T-helper 9 cell (primary cell): ENCODE results near the gene ANO2.
"Not testable (repeated sequence)": the region's sequence is repeated elsewhere in the genome, so short reads cannot be mapped to it uniquely, and the experiment has no call there.

ENCODE experiments used
- DNase-seq: peaks from one replicate; pipeline ENCODE4 v3.0.0-alpha.2; 2020

Gene ANO2

DNA sequence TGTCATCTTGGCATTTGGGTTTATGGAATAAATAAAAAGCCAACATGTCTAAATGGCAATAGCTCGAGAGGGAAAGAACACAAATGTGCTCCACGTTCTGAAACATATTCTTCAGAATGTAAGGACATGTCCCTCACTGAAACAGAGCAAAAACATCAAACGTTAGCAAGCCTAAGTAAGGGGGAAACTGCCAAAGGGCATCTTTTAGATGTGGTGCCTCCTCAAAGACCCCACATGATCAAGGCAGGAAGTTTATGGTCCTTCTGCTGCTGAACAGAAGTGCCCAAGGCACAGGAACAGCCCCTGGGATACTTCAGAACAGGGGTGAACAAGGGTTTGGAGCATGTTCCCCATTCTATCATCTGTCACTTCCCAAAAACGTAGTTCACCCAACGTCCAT, 227.0 kb downstream of the ANO2 start:
- DNase-seq: no peak

DNA sequence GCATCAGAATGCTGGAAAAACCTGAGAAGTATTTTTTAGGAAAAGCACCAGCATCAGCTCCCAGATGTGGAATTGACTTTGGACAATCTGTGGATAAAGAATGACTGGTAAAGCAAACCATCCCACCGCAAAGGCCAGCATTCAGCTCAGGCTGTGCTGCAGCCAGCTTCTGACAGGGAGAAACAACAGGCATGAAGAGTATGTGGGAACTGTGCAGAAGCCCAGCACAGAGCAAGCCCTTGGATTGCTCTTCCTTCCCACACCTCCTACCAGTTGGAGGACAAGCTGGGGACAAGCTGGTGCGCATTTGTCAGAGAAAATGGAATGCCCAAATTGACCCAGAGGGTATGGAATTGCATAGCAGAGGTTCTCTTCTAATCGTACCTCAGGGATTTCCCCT, 228.1 kb downstream of the ANO2 start:
- no peak for DNase-seq

DNA sequence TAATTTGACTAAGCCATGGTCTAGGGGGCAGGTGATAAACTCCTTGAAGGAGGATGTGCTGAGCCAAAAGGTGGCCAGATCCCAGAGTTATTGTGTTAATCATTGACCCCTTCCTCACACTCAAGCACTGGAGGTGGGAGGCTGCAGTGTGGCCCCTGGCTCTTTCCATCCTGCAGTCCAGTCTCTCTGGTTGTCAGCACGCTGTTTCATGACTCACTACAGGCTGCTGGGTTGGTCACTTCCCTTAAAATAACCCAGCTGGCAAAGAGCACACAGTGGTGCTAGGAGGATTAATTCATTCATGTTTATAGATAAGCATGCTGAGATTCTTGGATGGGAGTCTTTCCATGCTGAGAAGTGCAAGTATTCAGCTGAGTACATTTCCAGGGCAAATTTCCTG, 228.9 kb downstream of the ANO2 start:
- DNase-seq: no peak

DNA sequence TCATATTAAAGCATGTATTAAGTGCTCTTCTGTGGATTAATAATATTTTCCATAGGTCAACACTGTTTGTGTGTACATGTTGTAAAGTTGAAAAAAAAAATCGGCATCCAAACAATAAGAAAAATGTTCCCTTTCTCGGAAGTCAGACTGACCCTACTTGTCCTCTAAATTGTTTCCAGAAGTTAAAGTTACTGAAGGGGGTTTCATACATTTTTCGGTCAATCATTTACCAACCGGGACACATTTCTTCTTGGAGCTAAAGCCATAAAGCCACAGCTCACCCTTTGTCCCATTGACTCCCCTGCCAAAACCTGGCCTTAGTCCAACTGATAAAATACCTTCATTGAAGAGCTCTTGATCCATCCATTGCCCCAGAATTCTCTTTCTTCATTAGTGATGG, 230.0 kb downstream of the ANO2 start:
- no peak for DNase-seq

DNA sequence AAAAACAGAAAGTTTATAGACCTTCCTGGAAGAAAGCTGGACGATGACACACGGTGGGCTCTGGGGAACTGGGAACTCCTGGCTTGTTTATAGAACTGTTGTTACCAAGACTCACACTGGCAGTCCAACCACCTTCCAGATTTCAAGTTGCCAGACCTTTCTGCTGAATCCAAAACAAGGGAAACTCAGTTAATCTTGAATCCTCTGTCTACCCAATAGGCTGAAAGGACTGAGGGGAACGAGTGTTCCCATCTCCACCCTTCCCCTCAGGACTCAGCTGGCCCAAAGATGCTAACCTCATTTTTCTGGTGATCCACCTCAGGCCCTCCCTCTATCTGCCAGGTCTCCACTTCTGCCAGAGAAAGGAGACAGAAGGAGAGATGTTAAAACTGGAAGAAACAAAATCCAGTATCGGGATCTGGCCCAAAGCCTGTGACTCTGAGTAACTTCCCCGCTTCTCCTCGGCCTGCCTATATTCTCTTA, 231.4 kb downstream of the ANO2 start:
- no peak for DNase-seq

DNA sequence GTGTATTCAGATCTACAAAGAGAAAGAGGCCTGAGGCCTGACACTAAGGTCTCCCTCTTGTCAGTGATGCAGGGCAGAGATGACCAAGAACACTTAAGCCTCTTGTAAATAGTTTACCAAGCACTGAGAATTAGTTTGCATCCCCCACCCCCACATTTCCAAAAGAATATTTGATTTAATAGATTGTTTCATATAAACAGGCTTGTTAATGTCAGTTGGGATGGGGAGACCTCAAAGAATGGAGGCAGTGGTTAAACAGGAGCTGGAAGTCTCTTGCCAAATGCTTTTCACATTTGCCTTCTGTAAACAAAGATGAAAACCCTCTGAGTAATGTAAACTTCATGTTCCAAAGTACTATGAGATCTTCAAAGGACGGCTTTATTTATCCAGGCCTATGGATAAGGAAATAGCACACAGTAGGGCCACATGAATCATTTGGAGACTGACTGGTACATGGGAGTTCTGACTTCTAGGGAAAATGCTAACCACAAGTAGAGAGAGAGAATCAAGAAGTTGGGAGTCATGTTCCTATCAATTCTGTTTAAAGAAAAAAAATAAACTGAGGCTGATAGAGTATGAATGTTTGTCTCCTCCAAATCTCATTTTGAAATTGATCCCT, 234.7 kb downstream of the ANO2 start:
- no peak for DNase-seq

DNA sequence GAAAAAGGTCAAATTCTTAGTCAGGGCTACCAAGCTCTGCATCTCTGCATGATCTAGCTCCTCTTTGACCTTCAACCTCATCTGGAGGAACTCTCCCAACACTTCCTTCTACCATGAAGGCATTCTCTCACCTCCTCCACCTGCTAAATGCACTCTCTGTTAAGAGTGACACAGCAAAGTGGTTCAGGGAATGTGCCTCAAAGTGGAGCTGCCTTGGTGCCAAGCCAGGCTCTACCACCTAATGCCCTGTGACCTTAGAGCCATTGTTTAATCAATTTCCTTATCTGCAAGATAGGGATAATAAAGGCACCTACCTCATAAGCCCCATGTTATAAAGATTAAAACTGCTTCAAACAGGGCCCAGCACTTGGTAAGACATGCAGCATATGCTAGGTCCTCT, 236.7 kb downstream of the ANO2 start:
- no peak for DNase-seq

DNA sequence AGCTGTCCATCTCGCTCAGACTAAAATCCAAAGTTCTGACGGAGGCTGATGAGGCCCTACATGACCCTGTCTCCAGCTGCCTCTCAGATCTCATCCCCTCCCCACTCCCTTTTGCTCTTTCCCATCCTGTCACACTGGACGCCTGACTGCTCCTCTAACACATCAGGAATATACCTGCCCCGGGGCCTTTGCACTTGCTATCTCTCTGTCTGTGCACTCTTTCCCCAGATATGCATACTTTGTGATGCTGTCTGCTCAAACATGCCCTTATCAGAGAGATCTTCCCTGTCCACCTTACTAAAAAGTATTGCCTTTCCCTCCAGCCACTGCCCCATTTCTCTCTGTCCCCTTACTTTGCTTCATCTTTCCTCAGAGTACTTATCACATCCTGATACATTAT, 238.8 kb downstream of the ANO2 start:
- DNase-seq: no peak

DNA sequence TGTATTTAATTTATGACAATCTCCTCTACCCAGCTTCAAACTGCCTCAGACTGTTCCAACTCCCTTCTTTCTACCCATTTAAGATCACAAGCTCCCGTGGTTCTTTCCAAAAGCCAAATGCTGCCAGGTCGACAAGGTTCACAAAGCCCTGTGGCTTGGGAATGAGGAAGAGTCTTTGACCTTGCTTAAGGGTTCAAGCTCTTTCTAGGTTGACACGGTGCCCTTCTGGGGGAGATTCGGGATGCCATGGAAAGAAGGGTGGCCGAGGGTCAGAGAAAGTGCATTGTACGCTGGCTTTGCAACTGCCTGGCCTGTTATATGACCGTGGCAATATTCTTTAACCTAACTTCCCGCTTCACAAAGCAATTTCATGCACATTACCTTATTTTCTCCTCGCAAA, 239.3 kb downstream of the ANO2 start:
- no peak for DNase-seq

DNA sequence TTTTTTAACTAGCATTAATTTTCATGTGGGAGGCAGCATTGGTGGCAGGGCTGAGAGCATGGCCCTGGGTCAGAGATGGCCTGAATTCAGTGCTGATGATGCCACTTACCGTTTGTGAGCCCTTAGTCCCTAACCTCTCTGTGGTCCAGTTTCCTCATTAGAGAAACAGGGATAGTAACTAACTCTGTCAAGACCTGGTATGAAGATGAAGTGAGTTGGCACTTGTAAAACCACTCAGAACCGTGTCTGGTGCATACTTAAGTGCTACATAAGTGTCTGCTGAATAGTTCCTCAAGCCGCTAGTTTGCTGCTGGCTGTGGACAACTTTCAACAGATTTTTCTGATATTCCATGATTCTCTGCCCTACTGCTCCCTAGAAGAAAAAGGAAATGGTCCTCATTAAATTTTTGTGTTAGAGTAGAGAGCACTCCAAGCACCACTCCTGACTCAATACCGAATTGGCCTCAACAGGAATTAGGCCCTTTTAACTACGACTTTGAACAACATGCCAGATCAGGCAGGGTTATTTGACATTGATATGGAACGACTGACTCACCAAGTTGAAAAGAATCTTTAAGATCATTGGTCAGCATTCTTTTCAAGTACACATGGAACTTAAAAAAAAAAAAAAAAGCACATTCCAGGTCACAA, 250.2 kb downstream of the ANO2 start:
- DNase-seq: no peak

DNA sequence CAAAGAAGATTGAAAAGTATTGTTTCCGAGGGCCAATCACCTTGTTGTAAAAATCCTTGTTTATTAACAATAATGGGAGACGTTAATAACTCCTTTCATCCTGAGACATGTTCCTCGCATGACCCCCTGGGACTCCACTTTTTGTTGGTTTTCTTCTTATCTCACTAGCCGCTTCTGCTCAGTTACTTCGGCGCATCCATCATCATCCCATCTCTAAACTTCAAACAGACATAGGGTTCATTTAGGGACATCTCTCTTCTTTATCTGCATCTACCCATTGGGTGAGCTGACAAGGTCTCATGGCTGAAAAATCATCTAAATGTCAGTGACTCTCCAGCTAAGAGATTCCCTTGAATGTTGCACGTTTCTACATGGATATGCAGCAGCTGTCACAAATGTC, 252.2 kb downstream of the ANO2 start:
- DNase-seq: no peak

DNA sequence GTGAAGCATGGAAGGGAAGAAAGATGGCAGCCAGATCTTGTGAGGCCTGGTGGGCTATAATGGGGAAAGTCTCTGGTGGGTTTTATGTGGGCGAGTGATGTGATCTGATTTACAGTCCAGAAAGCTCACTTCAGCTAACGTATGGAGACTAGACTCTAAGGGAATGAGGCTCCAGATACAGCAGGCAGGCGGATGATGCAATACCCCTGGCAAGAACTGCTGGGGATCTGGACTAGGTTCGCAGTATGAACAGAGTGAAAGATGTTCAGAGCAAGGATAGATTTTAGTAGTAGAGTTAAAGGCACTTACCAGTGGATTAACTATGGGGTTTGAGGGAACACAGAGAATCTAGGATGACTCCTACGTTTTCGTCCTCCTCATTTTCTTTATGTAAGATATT, 253.1 kb downstream of the ANO2 start:
- no peak for DNase-seq

DNA sequence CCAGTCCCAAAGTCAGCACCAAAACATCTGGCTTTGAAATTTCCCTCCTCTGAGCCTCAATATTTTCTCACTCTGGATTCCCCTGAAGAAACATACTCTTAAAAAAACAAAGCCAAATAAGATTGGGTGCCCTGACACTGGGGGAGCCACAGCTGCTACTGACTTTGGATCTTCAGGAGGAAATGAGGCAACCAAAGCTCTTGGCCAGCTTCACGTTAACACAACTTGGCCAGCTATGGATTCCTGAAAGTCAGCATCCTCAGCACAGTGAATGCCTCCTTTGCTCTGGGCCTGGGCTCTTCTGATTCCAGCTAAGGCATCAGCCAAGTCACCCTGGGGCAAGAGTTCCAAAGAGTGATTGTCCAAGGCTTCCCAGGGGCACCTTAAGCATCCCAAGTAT, 254.8 kb downstream of the ANO2 start:
- no peak for DNase-seq

DNA sequence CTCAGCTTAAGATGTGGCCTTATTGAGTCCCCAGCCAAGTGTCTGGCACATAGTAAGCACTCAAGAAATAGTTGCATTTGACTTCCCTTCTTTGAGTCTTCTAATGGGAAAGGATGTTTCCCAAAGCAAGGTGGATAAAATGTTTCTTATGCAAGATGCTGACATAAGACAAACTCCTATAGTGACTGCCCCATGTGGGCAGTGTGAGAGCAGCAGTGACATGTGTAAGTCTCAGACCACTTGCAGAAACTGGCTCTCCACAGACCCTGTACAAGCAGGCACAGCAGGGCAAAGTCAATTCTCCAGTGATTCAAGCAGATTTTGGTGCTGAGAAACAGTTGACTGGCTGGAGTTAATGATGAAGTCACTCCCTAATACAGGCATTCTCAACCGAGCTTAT, 255.3 kb downstream of the ANO2 start:
- no peak for DNase-seq

DNA sequence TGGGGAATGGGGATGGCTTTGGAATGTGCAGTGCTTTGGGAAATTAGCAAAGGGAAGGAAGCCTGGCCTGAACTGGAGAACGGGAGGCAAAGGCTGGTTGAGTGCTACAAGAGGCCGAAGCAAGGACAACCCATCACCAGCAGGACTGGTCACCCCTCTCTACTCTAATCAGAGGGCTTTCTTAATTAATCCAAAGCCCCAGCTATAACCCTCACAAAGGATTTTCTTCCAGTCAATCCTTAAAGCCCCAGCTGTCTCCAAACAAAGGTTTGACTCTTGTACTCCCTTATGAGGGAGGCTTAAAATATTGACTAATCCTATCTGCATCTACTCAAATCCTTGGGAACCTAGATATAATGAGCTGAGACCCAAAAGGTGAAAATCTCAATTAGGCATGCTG, 256.8 kb downstream of the ANO2 start:
- DNase-seq: no peak

DNA sequence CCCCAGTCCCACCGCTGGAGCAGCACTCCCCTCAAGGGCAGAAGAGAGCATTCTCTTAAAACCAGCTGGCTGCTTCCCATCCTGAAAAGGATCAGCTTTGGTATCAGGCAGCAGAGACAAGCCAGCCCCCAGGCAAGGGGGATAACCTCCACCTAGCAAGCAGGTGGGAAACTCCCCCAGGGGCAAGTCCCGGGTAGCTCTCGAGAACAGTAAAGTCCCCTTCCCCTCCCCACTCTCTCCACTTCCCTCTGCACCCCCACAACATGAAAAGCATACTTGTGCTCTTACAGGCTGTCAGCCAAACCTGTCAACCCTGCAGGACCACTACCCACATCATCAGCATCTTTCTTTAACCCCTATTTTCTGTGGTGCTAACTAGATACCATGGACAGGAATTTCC, 259.1 kb downstream of the ANO2 start:
- no peak for DNase-seq

DNA sequence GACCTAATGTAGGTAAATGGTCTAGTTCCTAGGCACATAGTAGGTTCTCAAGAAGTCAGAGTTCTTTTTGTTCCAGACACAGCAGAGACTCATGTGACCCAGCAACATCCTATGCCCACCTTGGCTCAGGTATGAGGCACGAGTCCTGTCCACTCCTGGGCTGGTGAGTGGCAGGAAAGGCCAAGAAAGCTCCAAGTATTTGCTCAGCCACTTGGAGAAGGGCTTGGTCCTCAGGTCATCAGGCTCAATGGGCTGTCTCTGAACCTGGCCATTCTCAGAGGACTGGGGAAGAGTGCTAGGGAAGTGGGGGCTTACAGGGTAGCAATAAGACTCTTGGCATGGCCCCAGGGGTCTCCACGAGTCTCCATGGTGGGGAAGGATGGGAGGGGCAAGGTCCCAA, 260.1 kb downstream of the ANO2 start:
- DNase-seq: no peak

DNA sequence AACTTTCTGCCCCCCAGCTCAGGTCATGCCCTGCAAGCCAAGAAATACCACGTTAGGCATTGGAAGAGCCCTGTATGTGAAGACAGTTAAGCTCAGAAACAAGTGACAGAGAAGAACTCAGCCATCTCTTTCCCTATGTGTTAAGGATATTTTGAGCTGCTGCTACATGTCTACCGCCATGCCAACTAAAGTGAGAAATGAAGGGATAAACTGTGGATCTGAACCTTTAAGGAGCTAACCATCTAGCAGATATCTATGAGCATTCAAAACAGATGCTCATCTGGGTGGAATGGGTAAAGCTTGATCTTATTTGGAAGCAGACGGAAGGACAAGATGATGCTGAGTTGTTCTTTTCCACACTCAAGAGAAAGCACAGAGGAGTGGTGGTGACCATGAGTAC, 262.5 kb downstream of the ANO2 start:
- DNase-seq: no peak

DNA sequence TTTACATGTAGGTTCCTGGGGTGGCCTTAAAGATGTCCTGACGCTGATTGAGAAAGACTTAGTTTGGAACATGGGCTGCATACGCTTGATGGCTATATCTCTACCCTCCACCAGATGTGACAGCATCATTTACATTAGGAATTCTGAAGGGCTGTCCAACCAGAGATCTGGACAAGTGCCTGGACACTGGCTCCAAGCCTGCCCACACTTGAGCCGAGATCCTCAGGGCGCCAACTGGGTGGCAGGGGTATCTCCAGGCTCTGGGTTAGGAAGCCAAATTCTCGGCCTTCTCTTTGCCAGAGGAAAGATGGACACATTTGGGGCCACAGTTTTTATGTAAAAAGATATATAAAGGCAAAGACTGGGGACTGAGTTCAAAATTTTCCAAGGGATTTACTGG, 266.9 kb downstream of the ANO2 start:
- DNase-seq: no peak

DNA sequence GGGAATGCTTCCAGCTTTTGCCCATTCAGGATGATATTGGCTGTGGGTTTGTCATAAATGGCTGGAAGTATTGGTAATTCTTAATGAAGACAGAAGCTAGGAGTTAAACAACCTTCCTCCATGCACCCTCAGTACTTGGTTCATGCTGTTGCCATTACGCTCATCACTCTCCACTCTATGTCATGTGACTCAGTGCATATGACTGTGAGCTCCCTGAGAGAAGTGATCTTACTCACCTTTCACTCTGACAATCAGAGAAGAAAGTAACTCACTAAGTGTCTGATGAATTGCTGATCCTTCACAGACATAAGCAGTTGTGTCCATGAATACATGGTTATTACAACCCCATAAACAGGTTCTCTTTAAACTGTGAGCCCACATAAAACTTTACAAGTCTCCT, 275.4 kb downstream of the ANO2 start:
- not testable (repeated sequence) for DNase-seq

DNA sequence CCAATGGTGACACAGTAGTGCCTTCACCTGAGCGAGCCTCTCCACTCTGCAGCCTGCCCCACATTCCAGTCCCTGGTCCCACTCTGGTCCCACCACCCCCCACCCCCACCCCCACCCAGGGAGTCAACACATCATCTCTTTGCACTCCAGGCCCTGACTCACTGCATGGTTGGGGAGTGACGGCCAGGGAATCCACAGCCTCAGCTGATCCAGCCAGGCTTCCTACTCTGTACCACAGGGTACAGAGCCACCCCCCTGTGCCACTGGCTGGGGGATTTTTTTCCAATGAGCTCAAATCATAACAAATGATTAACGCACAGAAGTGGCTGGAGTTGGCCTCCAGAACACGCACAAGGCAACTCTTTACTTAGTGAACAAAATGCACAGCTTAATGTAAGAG, 279.4 kb downstream of the ANO2 start:
- DNase-seq: no peak

DNA sequence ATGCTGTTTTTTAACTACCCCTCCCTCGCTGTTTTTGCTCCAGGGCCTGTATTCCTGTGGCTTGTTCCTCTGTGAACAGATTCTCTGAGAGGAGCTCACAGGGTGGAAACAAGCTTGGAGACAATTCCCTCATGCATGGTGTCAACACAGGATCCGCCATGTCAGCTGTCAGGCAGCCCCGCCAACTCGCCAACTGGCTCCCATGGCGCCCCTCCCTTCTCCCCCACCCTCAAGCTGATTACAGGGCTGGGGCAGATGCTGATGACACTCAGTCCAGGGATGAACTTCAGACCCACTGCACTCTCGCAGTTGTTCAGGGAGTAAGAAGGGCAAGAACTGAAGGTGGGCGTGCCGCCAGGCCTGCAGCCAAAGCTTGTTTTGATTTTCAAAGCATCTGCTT, 283.2 kb downstream of the ANO2 start:
- no peak for DNase-seq

DNA sequence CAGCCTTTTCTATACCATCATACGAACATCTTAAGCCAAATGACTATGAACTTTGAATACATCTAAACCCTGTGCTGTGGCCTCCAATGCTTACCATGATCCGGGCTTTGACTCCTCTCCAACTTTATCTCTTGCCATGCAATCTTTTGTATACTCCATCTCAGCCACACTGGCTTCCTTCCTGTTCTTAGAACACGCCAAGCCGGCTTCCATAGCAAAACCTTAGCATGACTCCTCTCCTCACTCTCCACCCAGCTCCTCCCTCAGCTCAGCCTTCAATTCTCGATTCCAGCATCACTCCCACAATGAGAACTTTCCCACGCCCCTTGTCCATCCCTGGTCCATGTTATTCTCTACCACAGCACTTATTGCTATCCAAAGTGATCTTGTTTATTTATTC, 284.8 kb downstream of the ANO2 start:
- no peak for DNase-seq

DNA sequence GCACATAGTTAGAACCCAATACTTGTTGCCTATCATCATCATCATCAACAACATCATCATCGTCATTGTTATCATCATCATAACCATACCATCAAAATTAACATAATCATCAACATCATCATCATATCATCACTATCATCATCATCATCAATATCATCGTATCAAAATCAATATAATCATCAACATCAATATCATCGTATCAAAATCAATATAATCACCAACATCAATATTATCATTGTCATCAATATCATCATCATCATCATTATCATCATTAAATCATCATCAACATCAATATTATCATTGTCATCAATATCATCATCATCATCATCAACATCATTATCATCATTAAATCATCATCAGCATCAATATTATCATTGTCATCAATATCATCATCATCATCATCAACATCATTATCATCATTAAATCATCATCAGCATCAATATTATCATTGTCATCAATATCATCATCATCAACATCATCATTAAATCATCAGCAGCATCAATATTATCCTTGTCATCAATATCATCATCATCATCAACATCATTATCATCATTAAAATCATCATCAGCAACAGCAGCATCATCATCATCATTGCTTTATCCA, 286.6 kb downstream of the ANO2 start:
- not testable (repeated sequence) for DNase-seq

DNA sequence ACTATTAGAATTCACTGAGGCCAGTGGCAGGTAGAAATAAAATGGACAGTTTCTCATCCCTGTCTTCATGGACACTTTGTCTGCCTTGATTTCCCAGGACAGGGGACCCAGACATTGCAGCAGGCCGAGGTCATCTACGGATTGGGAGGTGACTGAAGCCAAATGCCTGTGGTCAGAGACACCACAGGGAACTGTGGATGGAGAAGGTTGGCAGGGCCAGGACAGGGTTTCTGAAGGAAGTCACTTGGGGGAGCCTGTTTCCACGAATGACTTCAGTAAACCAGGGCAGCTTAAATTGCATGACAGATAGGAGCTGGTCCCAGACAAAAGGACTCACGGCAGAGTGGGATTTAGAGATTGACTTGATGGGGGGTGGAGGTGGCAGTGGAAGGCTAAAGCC, 288.2 kb downstream of the ANO2 start:
- DNase-seq: no peak
